ENCODE data around the gene TEAD1.
A peak's percentile ranks its signal among the peaks of the same experiment; 100 is the strongest.
"Not testable (repeated sequence)": the region's sequence is repeated elsewhere in the genome, so short reads cannot be mapped to it uniquely, and the experiment has no call there.

TEAD1 gene

DNA sequence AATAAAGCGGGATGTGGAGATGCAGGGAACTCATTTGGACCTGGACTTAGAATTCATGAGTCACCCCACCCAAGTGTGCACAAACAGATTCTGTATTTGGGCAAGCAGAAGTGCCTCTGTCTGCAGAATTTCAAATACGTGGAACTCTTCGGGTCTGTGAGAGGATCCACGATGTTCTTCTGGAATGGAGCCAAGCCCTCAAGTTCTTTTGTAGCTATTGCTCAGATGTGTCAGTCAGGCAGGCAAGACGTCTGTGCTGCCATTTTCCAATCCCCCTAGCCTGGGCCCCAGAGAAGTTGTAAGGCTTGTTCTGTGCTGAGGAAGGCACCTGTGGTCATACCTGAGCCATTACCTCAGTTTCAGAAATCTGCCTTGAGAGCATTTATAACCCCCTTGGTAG lies 202.1 kb downstream of the TEAD1 start:
- peak; percentile 37 for DNase-seq (ENCODE audit: low read depth)
- TF ChIP-seq, protein P1, sequence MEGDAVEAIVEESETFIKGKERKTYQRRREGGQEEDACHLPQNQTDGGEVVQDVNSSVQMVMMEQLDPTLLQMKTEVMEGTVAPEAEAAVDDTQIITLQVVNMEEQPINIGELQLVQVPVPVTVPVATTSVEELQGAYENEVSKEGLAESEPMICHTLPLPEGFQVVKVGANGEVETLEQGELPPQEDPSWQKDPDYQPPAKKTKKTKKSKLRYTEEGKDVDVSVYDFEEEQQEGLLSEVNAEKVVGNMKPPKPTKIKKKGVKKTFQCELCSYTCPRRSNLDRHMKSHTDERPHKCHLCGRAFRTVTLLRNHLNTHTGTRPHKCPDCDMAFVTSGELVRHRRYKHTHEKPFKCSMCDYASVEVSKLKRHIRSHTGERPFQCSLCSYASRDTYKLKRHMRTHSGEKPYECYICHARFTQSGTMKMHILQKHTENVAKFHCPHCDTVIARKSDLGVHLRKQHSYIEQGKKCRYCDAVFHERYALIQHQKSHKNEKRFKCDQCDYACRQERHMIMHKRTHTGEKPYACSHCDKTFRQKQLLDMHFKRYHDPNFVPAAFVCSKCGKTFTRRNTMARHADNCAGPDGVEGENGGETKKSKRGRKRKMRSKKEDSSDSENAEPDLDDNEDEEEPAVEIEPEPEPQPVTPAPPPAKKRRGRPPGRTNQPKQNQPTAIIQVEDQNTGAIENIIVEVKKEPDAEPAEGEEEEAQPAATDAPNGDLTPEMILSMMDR (conservative IDR thresholded peaks at IDR 0.05; ENCODE audit: low read length), result no peak
- no peak overlapping the region for H3K4me3 ChIP-seq (ENCODE audit: low read length)

DNA sequence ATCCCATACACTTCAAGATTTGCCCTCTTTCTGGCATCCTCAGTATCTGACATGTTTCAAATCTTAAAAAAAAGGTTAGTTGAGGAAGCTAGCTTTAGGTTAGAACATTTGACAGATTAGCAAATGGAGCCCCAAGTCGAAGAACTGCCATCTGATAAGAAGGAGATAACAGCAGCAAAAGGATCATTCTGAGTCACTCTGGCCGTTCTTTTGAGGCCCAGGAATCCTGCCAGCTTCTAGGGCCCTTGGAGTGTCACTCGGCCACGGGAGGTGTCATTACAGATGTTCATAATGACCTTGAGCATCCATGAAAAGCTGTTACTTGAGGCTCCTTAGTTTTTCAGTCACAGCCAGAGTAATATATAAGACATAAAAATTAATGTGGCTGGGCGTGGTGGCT lies 202.8 kb downstream of the TEAD1 start:
- H3K4me3 ChIP-seq (ENCODE audit: low read length), result no peak overlapping the region
- DNase-seq (ENCODE audit: low read depth), result no peak
- TF ChIP-seq, protein P1 (conservative IDR thresholded peaks at IDR 0.05; ENCODE audit: low read length), result no peak

DNA sequence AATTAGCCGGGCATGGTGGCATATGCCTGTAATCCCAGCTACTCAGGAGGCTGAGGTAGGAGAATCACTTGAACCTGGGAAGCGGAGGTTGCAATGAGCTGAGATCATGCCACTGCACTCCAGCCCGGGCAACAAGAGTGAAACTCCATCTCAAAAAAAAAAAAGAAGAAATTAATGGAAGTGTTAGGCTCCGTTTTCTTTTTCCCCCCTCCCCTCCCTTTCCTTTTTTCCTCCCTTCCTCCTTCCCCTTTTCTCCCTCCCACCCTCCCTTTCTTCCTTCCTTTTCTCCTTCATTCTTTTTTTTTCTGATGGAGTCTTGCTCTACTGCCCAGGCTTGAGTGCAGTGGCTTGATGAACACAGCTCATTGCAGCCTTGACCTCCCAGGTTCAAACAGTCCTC lies 203.3 kb downstream of the TEAD1 start:
- not testable (repeated sequence) for DNase-seq (ENCODE audit: low read depth); H3K4me3 ChIP-seq (ENCODE audit: low read length)

DNA sequence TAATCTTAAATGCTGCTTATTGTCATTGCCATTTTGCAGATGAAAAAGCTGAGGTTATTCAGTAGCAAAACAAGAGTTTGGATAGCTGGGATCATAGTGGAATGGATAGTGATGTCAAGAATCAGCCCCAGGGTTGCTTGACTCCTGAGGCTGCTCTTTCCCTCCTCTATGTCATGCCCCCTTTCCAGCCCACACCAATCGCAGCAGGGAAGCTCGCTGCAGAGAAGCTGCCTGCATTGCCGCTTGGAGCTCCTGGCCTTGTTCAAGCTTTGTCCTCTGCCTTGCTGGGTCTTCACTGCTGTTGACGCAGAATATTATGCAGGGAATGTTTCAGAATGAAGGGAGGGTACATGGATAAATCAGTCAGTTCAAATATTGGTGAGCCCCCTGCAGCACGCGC lies 206.1 kb downstream of the TEAD1 start:
- no peak overlapping the region for H3K4me3 ChIP-seq (ENCODE audit: low read length)
- DNase-seq (ENCODE audit: low read depth), result no peak
- TF ChIP-seq, protein P1 (conservative IDR thresholded peaks at IDR 0.05; ENCODE audit: low read length), result no peak

DNA sequence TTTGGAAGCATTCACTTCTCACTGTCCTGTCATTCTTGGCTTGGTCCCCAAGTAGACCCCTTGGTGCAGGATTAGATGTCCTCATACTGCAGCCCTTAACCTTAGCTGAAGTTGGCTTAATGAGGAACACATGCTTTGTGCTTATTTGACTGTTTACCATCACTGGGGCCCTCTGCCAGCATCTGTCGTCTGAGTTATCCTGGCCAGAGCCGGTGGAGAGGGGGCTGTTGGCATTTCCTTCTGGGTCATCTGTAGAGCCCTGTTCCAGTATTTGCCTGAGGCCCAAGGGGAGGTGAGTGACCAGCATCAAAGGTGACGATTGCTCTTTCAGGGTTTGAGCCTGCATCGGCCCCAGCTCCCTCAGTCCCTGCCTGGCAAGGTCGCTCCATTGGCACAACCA lies 208.4 kb downstream of the TEAD1 start:
- no peak overlapping the region for H3K4me3 ChIP-seq (ENCODE audit: low read length)
- TF ChIP-seq, protein P1 (conservative IDR thresholded peaks at IDR 0.05; ENCODE audit: low read length), result no peak
- peak; percentile 33 for DNase-seq (ENCODE audit: low read depth)

DNA sequence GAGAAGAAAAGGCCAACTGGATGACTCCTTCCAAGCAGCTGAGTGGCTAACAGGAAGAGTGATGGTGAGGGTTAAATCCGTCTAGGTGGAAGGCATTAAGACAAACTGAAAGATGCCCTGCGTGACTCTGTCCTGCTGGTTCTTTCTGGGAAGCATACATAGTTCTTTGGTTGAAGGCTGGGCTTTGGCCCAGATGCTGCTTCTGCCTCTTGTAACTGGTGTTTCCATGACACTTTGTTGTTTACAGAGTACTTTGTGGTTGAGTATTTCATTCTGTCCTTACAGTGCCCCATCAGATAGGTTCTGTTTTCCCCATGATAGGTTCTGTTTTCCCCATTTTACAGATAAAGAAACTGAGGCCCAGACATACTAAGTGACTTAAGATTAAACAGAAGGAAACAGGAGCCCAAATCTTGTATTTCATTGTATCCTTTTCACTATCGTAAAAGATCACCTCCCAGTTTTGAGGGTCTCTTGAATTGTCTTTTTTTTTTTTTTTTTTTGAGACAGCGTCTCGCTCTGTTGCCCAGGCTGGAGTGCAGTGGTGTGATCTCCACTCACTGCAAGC lies 210.6 kb downstream of the TEAD1 start:
- no peak overlapping the region for H3K4me3 ChIP-seq (ENCODE audit: low read length)
- DNase-seq (ENCODE audit: low read depth), result peak; percentile 91
- TF ChIP-seq, protein P1 (conservative IDR thresholded peaks at IDR 0.05; ENCODE audit: low read length), result no peak

DNA sequence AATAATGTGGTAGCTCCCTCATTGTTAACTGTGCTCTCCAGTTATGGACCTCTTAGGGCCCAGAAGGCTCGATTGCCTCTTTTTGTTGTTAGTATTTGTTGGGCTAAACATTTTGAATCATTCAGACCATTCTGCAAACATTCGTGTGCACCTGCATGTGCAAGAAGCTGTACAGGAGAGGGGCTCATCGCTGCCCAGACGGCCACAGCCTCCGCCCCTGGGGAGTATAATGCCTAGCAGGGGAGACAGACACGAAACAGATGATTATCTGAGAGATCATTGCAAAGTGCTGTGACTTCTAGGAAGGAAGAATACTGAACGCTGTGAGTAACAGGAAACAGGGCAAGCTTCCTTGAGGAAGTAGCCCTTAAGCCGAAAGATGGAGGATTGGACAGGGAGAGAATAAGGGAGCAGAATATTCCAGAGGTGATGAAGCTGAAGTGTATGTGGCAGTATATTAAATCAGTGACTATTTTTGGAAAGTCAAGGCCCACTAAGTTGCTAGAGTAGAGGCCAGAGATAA lies 211.6 kb downstream of the TEAD1 start:
- TF ChIP-seq, protein P1 (conservative IDR thresholded peaks at IDR 0.05; ENCODE audit: low read length), result no peak
- no peak for DNase-seq (ENCODE audit: low read depth)

More for the DNA sequence above, 211.6 kb downstream of the TEAD1 start:
- H3K4me3 ChIP-seq (ENCODE audit: low read length), result no peak overlapping the region

All from AG10803 (cell line).